ENCODE results near the gene FFAR3. TPM values are rescaled to one million over a fixed set of nuclear protein-coding genes. Genes with fewer than 3 reads are reported as not detected.
A peak's percentile ranks its signal among the peaks of the same experiment; 100 is the strongest.

Gene FFAR3
- total and polyA plus RNA-seq, 2 of the 13 experiments (the other 11 are each of a cell fraction or from before 2014, with no cell fraction given): not detected

DNA sequence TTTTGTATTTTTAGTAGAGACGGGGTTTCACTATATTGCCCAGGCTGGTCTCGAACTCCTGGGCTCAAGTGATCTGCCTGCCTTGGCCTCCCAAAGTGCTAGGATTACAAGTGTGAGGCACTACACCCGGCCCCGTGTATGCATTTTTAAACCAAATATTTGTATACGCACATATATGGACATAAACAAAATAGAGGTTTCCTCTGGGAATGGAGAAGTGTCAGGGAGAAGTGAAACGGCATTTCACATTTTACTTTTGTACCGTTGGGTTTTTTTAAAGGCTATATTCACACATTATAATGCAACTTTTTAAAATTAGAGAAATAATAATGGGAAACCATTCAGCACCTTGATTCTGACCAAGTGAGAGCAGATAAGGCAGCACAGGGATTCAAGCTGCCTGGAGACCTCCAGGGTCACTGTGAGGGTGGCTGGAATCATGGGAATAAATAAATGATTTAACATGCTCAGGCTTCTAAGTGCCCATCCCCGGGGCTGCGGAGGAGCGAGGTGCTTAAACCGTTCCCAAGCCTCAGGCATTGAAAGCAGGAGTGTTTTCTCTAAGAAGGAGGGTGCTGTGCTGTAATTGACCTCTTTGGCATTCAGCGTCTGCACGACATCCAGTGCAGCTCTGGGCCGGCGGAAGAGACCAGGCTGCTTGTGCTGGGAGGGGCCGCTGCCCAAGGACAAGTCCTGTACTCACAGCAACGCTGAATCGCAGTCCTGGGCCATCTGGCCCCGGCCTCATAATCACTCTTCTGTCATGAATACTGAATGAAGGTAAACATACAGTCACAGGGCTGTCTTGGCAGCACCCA is 37.3 kb downstream of the FFAR3 start:
- Histone ChIP-seq H3K4me2 (ENCODE audit: low read depth, low read length) (peak overlapping the region; percentile 78), H3K4me3 (replicated peaks in 1 of 3; ENCODE audit: insufficient read depth in 1 of 3, low read depth in 2 of 3, low read length in 3 of 3) (peak overlapping the region in 2 of 3 experiments; percentile 27 to 61; a peak in 2 of 6 replicates), H4K20me1 (ENCODE audit: insufficient read depth, low read length) (no peaks in the 10 kb centered on the region), H3K9ac (ENCODE audit: insufficient read depth, low read depth, low read length) (0 out of 2 replicates have a peak overlapping the region, but pooled peaks have one; percentile 10), H3K36me3 (replicated peaks in 1 of 2; ENCODE audit: control insufficient read depth in 1 of 2, insufficient read depth in 2 of 2, low read length in 2 of 2) (no peaks in the 10 kb centered on the region), H3K9me3 (ENCODE audit: low read length) (no peaks in the 10 kb centered on the region), H3K4me1 (ENCODE audit: insufficient read depth, low read length) (peaks cover 50% of the 10 kb centered on the region), H3K79me2 (ENCODE audit: insufficient read depth, low read length) (no peaks in the 10 kb centered on the region), H2AFZ (ENCODE audit: low read length) (no peak overlapping the region), H3K27me3 (ENCODE audit: control insufficient read depth in 1 of 2, insufficient read depth in 2 of 2, low read length in 2 of 2) (0 out of 5 replicates have a peak, but pooled peaks cover 0 to 2% of the 10 kb centered on the region in 2 experiments), H3K27ac (ENCODE audit: extremely low read length, insufficient read depth, low read length) (peak overlapping the region; percentile 58)
- peak; percentile 96 for ATAC-seq
- peak; percentile 65 for DNase-seq (ENCODE audit: low spot score)
- BruUV-seq (replicated peaks): no TSS peak
- POLR2A ChIA-PET: no interaction called here
- intact Hi-C loops (cut with micrococcal nuclease; ENCODE audit: unreplicated experiment) (loop anchor here (5.0 kb wide), 1 partner anchor 43 kb away; no protein-coding TSS in a partner anchor), in situ Hi-C loops (cut with HindIII; ENCODE audit: extremely low pct_ligation_motif_present, low pct_unique_long_range_greater_than_20kb) (no loop called here)
- 34% methylated on average over 8 of the region's 19 CpGs for WGBS (ENCODE audit: low lambda C conversion rate)
- CTCF ChIA-PET (ENCODE audit: low intra/inter-chr PET ratio, low total read pairs): no interaction called here
- FAIRE-seq: peak; percentile 67
- TF ChIP-seq ZNF687 (CRISPR knock-in tag; IDR thresholded peaks at IDR 0.05) (peak; percentile 71), ASH2L (IDR thresholded peaks at IDR 0.05; ENCODE audit: insufficient read length, low read depth, low read length) (no peak), AGO2 (optimal IDR thresholded peaks at IDR 0.05; ENCODE audit: low read depth, low read length) (no peak), HMGXB4 (CRISPR knock-in tag; IDR thresholded peaks at IDR 0.05; ENCODE audit: borderline replicate concordance in 1 of 2, low read depth in 1 of 2) (no peak), ELF3 (CRISPR knock-in tag; IDR thresholded peaks at IDR 0.05) (peak; percentile 20; the same call in 1 of the 2 replicates)
- TF ChIP-seq, protein P1, sequence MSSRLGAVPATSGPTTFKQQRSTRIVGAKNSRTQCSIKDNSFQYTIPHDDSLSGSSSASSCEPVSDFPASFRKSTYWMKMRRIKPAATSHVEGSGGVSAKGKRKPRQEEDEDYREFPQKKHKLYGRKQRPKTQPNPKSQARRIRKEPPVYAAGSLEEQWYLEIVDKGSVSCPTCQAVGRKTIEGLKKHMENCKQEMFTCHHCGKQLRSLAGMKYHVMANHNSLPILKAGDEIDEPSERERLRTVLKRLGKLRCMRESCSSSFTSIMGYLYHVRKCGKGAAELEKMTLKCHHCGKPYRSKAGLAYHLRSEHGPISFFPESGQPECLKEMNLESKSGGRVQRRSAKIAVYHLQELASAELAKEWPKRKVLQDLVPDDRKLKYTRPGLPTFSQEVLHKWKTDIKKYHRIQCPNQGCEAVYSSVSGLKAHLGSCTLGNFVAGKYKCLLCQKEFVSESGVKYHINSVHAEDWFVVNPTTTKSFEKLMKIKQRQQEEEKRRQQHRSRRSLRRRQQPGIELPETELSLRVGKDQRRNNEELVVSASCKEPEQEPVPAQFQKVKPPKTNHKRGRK (CRISPR knock-in tag; IDR thresholded peaks at IDR 0.05): no peak
- TF ChIP-seq, protein P2, sequence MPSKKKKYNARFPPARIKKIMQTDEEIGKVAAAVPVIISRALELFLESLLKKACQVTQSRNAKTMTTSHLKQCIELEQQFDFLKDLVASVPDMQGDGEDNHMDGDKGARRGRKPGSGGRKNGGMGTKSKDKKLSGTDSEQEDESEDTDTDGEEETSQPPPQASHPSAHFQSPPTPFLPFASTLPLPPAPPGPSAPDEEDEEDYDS (CRISPR knock-in tag; IDR thresholded peaks at IDR 0.05): peak; percentile 37; the same call in 1 of the 2 replicates
- TF ChIP-seq, protein P3, sequence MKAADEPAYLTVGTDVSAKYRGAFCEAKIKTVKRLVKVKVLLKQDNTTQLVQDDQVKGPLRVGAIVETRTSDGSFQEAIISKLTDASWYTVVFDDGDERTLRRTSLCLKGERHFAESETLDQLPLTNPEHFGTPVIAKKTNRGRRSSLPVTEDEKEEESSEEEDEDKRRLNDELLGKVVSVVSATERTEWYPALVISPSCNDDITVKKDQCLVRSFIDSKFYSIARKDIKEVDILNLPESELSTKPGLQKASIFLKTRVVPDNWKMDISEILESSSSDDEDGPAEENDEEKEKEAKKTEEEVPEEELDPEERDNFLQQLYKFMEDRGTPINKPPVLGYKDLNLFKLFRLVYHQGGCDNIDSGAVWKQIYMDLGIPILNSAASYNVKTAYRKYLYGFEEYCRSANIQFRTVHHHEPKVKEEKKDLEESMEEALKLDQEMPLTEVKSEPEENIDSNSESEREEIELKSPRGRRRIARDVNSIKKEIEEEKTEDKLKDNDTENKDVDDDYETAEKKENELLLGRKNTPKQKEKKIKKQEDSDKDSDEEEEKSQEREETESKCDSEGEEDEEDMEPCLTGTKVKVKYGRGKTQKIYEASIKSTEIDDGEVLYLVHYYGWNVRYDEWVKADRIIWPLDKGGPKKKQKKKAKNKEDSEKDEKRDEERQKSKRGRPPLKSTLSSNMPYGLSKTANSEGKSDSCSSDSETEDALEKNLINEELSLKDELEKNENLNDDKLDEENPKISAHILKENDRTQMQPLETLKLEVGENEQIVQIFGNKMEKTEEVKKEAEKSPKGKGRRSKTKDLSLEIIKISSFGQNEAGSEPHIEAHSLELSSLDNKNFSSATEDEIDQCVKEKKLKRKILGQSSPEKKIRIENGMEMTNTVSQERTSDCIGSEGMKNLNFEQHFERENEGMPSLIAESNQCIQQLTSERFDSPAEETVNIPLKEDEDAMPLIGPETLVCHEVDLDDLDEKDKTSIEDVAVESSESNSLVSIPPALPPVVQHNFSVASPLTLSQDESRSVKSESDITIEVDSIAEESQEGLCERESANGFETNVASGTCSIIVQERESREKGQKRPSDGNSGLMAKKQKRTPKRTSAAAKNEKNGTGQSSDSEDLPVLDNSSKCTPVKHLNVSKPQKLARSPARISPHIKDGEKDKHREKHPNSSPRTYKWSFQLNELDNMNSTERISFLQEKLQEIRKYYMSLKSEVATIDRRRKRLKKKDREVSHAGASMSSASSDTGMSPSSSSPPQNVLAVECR (CRISPR knock-in tag; IDR thresholded peaks at IDR 0.05; ENCODE audit: borderline replicate concordance): no peak
